ENCODE measurements around the gene HAND2.

GRCh38 chr4:173498771-173499170, 31.3 kb downstream of the HAND2 start:
- TF ChIP-seq, protein P1, sequence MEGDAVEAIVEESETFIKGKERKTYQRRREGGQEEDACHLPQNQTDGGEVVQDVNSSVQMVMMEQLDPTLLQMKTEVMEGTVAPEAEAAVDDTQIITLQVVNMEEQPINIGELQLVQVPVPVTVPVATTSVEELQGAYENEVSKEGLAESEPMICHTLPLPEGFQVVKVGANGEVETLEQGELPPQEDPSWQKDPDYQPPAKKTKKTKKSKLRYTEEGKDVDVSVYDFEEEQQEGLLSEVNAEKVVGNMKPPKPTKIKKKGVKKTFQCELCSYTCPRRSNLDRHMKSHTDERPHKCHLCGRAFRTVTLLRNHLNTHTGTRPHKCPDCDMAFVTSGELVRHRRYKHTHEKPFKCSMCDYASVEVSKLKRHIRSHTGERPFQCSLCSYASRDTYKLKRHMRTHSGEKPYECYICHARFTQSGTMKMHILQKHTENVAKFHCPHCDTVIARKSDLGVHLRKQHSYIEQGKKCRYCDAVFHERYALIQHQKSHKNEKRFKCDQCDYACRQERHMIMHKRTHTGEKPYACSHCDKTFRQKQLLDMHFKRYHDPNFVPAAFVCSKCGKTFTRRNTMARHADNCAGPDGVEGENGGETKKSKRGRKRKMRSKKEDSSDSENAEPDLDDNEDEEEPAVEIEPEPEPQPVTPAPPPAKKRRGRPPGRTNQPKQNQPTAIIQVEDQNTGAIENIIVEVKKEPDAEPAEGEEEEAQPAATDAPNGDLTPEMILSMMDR (conservative IDR thresholded peaks at IDR 0.05; ENCODE audit: low read length), result no peak
- TF ChIP-seq EZH2phosphoT487 (IDR thresholded peaks at IDR 0.05; ENCODE audit: borderline replicate concordance), result no peak

Data from Loucy (cell line).